Colonic mucosa (tissue), 4 donors: Measurements from ENCODE around the gene NIT1. TPM values are rescaled to one million over a fixed set of nuclear protein-coding genes. Genes with fewer than 3 reads are reported as not detected.

Experiments
- DNase-seq: peaks from one replicate; pipeline ENCODE4 v3.0.0-alpha.2; 2020
- H3K27ac ChIP-seq: fragments of 200-600 bp; one replicate; pipeline ENCODE4 v1.8.0; 2021
- H3K27me3 ChIP-seq: fragments of 200-600 bp; one replicate; pipeline ENCODE4 v1.8.0; 2021
- H3K36me3 ChIP-seq: fragments of 200-600 bp; one replicate; pipeline ENCODE4 v1.8.0; 2021
- H3K4me1 ChIP-seq: fragments of 200-600 bp; one replicate; pipeline ENCODE4 v1.8.0; 2021; ENCODE audit warnings: mild to moderate bottlenecking
- H3K4me3 ChIP-seq: fragments of 200-600 bp; one replicate; pipeline ENCODE4 v1.8.0; 2021
- H3K9ac ChIP-seq, 2 donors: one replicate each; pipeline ENCODE4 v1.7.0; 2013; ENCODE audit warnings: control low read depth in 2 of 2, low read depth in 2 of 2, low read length in 2 of 2
- H3K9me3 ChIP-seq: fragments of 200-600 bp; one replicate; pipeline ENCODE4 v1.8.0; 2021
- CTCF ChIP-seq: fragments of 200-600 bp; IDR thresholded peaks from one replicate; pipeline ENCODE4 v1.8.0; 2022; ENCODE audit warnings: antibody characterized with exemption, mild to moderate bottlenecking
- intact Hi-C: fragments of 100-400 bp; cut with DNase I; formaldehyde crosslinking; loops from one replicate; pipeline ENCODE4 v1.14.1; 2022
- total RNA-seq, 2 donors: library from RNA; stranded (reverse); fragmentation: NEBNext Ultra II Directional in 1 of 2; extraction: Animal tissue kit (Norgen Biotek cat#: 25700) in 1 of 2; gene quantifications; one replicate each; pipeline ENCODE4 v1.2.1, GENCODE V29; 2021
- donor health status: healthy.
- donor health status: DM: no; HTN: no; CAD: no.
- donor health status: DM: no; HTN: no; CAD: no.

The NIT1 gene
- total RNA-seq, 2 donors from 2014 or later, result 58.8 to 84.4 TPM

DNA sequence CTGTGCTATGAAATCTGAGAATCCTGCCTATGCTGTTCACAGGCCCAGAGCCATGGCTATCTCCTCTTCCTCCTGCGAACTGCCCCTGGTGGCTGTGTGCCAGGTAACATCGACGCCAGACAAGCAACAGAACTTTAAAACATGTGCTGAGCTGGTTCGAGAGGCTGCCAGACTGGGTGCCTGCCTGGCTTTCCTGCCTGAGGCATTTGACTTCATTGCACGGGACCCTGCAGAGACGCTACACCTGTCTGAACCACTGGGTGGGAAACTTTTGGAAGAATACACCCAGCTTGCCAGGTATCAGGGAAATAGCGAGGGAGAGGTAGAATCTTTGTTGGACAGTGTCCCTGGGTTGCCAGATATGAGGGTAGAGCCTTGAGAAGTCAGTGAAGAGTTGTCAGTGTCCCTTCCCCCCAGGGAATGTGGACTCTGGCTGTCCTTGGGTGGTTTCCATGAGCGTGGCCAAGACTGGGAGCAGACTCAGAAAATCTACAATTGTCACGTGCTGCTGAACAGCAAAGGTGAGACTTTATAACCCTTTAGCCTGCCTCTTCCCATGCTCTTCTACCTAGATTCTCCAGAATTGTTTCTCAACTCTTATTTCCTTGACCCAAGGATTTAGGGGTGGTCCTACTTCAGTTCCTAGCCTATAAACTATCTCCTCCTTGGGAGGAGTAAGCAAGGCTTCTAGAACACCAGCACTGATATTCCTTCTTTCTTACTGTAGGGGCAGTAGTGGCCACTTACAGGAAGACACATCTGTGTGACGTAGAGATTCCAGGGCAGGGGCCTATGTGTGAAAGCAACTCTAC is 1.4 kb downstream of the NIT1 start:
- H3K9me3 ChIP-seq, result no peaks in the 10 kb centered on the region
- intact Hi-C loops, result no loop called here
- TF ChIP-seq CTCF, result peak; percentile 25
- H3K27me3 ChIP-seq, result no peaks in the 10 kb centered on the region
- H3K27ac ChIP-seq, result peak overlapping the region; percentile 95
- peak overlapping the region; percentile 96 for H3K4me3 ChIP-seq
- peaks cover 4% of the 10 kb centered on the region for H3K36me3 ChIP-seq
- H3K9ac ChIP-seq, result peak overlapping the region; percentile 92 to 100
- peaks cover 11% of the 10 kb centered on the region for H3K4me1 ChIP-seq
- peak; percentile 52 for DNase-seq

- Histone ChIP-seq H3K4me3 (no peak overlapping the region), H3K27ac (no peak overlapping the region), H3K27me3 (no peaks in the 10 kb centered on the region), H3K4me1 (peaks cover 10% of the 10 kb centered on the region), H3K36me3 (peaks cover 4% of the 10 kb centered on the region), H3K9me3 (no peaks in the 10 kb centered on the region), H3K9ac (no peak overlapping the region)
- DNase-seq, result no peak
- TF ChIP-seq CTCF, result no peak
- intact Hi-C loops, result no loop called here
Measured at GRCh38 chr1:161121042-161121650, 3.2 kb downstream of the NIT1 start.

- Histone ChIP-seq H3K9ac (no peak overlapping the region), H3K4me1 (peaks cover 3% of the 10 kb centered on the region), H3K27ac (no peak overlapping the region), H3K27me3 (no peaks in the 10 kb centered on the region), H3K9me3 (no peaks in the 10 kb centered on the region), H3K36me3 (peaks cover 4% of the 10 kb centered on the region), H3K4me3 (no peak overlapping the region)
- intact Hi-C loops, result no loop called here
- TF ChIP-seq CTCF, result no peak
- DNase-seq, result no peak
Measured at GRCh38 chr1:161121834-161122233, 3.9 kb downstream of the NIT1 start.

- Histone ChIP-seq H3K27me3 (no peaks in the 10 kb centered on the region), H3K27ac (no peak overlapping the region), H3K4me3 (no peak overlapping the region), H3K4me1 (no peaks in the 10 kb centered on the region), H3K36me3 (peaks cover 4% of the 10 kb centered on the region), H3K9ac (no peak overlapping the region), H3K9me3 (no peaks in the 10 kb centered on the region)
- TF ChIP-seq CTCF, result no peak
- DNase-seq, result no peak
- intact Hi-C loops, result no loop called here
Measured at GRCh38 chr1:161122967-161123366, 5.1 kb downstream of the NIT1 start.

- H3K36me3 ChIP-seq, result no peaks in the 10 kb centered on the region
- no peak overlapping the region for H3K9ac ChIP-seq
- no peaks in the 10 kb centered on the region for H3K9me3 ChIP-seq
- no peak overlapping the region for H3K27ac ChIP-seq
- intact Hi-C loops, result no loop called here
- no peaks in the 10 kb centered on the region for H3K4me1 ChIP-seq
- no peaks in the 10 kb centered on the region for H3K27me3 ChIP-seq
- H3K4me3 ChIP-seq, result no peak overlapping the region
- DNase-seq, result no peak
- no peak for TF ChIP-seq CTCF
Measured at GRCh38 chr1:161127649-161128048, 9.7 kb downstream of the NIT1 start.
